Upper lobe of left lung (tissue), 6 donors: ENCODE data around the gene C9orf72. TPM values are rescaled to one million over a fixed set of nuclear protein-coding genes. Genes with fewer than 3 reads are reported as not detected.
A peak's percentile ranks its signal among the peaks of the same experiment; 100 is the strongest.

Experiments
- ATAC-seq, 2 donors: fragments of 200-7000 bp; cut with Tn5 transposase; one replicate each; pipeline ENCODE4 v1.9.1; 2022; ENCODE audit warnings: mild to moderate bottlenecking in 2 of 2, moderate library complexity in 2 of 2; ENCODE audit not compliant: low FRiP score in 2 of 2
- DNase-seq, 2 donors: peaks; one replicate each; pipeline ENCODE4 v3.0.0-alpha.2; 2019 to 2020
- H3K27ac ChIP-seq, 4 donors: fragments of 200-600 bp; sonication (generic); one replicate each; pipeline ENCODE4 v1.5.1; 2016 to 2019
- H3K27me3 ChIP-seq, 4 donors: fragments of 200-600 bp; sonication (generic); one replicate each; pipeline ENCODE4 v1.5.1; 2017 to 2019
- H3K36me3 ChIP-seq, 4 donors: fragments of 200-600 bp; sonication (generic); one replicate each; pipeline ENCODE4 v1.5.1; 2016 to 2019
- H3K4me1 ChIP-seq, 4 donors: fragments of 200-600 bp; sonication (generic); one replicate each; pipeline ENCODE4 v1.5.1; 2018 to 2019
- H3K4me3 ChIP-seq, 4 donors: fragments of 200-600 bp; sonication (generic); one replicate each; pipeline ENCODE4 v1.5.1; 2017 to 2019; ENCODE audit warnings: mild to moderate bottlenecking in 2 of 4, moderate library complexity in 1 of 4
- H3K9me3 ChIP-seq, 4 donors: fragments of 200-600 bp; sonication (generic); one replicate each; pipeline ENCODE4 v1.5.1; 2018 to 2019
- EP300 ChIP-seq, 4 donors: sonication (generic); formaldehyde crosslinking; IDR thresholded peaks; one replicate each; pipeline ENCODE4 v1.5.1; 2017; ENCODE audit warnings: antibody characterized with exemption in 4 of 4, control low read depth in 2 of 4
- POLR2A ChIP-seq, 4 donors: fragments of 450-650 bp; IDR thresholded peaks; one replicate each; pipeline ENCODE4 v1.5.1; 2016 to 2017; ENCODE audit warnings: antibody characterized with exemption in 4 of 4, mild to moderate bottlenecking in 2 of 4
- POLR2AphosphoS5 ChIP-seq, 2 donors: sonication (generic); formaldehyde crosslinking; IDR thresholded peaks; one replicate each; pipeline ENCODE4 v1.5.1; 2017; ENCODE audit warnings: antibody characterized with exemption in 2 of 2
- WGBS, 2 donors: methylation state at CpG; one replicate each; pipeline ENCODE4 v1.1.5; 2017 to 2018; 5-methylcytosine and 5-hydroxymethylcytosine counted together
- total RNA-seq, 6 donors: library from RNA; depleted of rRNA in 4 of 6; stranded (reverse); fragments of >200 nt in 4 of 6; gene quantifications; one replicate each; pipeline versions ENCODE4 v1.1.0 to v1.2.1, GENCODE V29; 2016 to 2021
- TF ChIP-seq, protein P1 (sequence below), 6 experiments: fragments of 450-650 bp in 4 of 6; fragments of 200-600 bp in 2 of 6; sonication (generic) in 2 of 6; IDR thresholded peaks; one replicate each; pipeline ENCODE4 v1.5.1; 2016 to 2019; ENCODE audit warnings: antibody characterized with exemption in 6 of 6
- donor health status: DM: no; HTN: no; CAD: no; lungs with moderate emphysema.
- donor health status: DM: no; HTN: yes; CAD: no; lungs with severe emphysema.

The C9orf72 gene
- total RNA-seq, 6 donors from 2014 or later: 16.9 to 57.8 (median 24.9) TPM

GRCh38 chr9:27601396-27601795 lies 28.1 kb upstream of the C9orf72 start:
- H3K27ac ChIP-seq: peak overlapping the region; percentile 13 to 77 (median 24)
- no peaks in the 10 kb centered on the region for H3K27me3 ChIP-seq
- H3K9me3 ChIP-seq: no peaks in the 10 kb centered on the region
- TF ChIP-seq POLR2AphosphoS5 (IDR thresholded peaks at IDR 0.05) (no peak), EP300 (IDR thresholded peaks at IDR 0.05) (no peak), POLR2A (IDR thresholded peaks at IDR 0.05) (no peak)
- TF ChIP-seq, protein P1, sequence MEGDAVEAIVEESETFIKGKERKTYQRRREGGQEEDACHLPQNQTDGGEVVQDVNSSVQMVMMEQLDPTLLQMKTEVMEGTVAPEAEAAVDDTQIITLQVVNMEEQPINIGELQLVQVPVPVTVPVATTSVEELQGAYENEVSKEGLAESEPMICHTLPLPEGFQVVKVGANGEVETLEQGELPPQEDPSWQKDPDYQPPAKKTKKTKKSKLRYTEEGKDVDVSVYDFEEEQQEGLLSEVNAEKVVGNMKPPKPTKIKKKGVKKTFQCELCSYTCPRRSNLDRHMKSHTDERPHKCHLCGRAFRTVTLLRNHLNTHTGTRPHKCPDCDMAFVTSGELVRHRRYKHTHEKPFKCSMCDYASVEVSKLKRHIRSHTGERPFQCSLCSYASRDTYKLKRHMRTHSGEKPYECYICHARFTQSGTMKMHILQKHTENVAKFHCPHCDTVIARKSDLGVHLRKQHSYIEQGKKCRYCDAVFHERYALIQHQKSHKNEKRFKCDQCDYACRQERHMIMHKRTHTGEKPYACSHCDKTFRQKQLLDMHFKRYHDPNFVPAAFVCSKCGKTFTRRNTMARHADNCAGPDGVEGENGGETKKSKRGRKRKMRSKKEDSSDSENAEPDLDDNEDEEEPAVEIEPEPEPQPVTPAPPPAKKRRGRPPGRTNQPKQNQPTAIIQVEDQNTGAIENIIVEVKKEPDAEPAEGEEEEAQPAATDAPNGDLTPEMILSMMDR (IDR thresholded peaks at IDR 0.05): no peak
- no peak for DNase-seq
- peaks cover 0 to 3% (median 0%) of the 10 kb centered on the region in 4 donors for H3K4me1 ChIP-seq
- no peak overlapping the region for H3K4me3 ChIP-seq
- H3K36me3 ChIP-seq: no peaks in the 10 kb centered on the region
- ATAC-seq: peak in 1 of 2 donors; percentile 26
- 50 to 72% methylated on average over 6 of the region's 6 CpGs for WGBS, 2 donors

DNA sequence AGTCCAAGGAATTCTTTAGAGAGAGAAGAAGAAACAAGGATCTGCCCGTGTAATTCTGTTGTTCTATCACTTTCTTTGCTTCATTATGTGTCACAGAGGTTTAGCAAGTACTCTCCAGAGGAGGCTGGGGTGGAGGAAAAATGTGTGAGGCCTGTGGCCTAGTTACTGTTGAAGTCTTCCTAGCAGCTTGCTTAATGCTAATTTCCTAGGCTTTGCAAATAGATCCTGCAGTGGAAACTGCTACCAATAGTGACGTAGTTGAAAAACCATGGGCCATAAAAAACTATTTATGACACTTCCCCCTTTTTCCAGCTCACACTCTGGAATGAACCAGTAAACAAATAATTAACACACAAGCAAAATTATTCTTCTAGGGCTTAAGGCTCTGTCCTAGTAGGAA lies 27.0 kb upstream of the C9orf72 start:
- peak in 1 of 2 donors; percentile 78 for ATAC-seq

DNA sequence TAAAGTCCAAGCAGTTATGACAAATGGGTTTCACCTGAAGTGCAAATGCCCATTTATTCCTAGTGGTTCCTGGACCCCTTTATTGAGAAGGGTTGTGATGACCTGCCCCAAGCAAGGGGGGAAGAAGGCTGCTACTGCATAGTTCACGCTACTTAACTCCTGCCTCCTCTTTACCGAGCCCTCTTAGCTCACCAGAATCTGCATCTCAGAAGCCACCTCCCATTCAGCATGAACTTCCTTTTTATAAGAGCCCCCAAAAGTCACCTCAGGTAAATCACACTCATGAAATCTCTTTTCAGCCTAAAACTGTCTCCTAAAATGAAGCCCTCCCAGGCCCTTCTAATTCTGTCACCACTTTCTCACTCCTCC lies 26.6 kb upstream of the C9orf72 start:
- DNase-seq (no peak), ATAC-seq (peak in 1 of 2 donors; percentile 25)
- no peaks in the 10 kb centered on the region for H3K27me3 ChIP-seq
- no peak overlapping the region for H3K4me3 ChIP-seq
- TF ChIP-seq, protein P1 (IDR thresholded peaks at IDR 0.05): no peak
- TF ChIP-seq POLR2A (IDR thresholded peaks at IDR 0.05) (no peak), EP300 (IDR thresholded peaks at IDR 0.05) (no peak), POLR2AphosphoS5 (IDR thresholded peaks at IDR 0.05) (no peak)
- no peaks in the 10 kb centered on the region for H3K9me3 ChIP-seq
- no peaks in the 10 kb centered on the region for H3K36me3 ChIP-seq
- peaks cover 0 to 3% (median 0%) of the 10 kb centered on the region in 4 donors for H3K4me1 ChIP-seq
- H3K27ac ChIP-seq: peak overlapping the region; percentile 67 to 77 (median 72)
- WGBS, 2 donors: 50 to 56% methylated on average over 2 of the region's 2 CpGs

More for the DNA sequence above, 27.0 kb upstream of the C9orf72 start:
- 37 to 40% methylated on average over 2 of the region's 2 CpGs for WGBS, 2 donors
- no peaks in the 10 kb centered on the region for H3K27me3 ChIP-seq
- H3K27ac ChIP-seq: peak overlapping the region; percentile 67 to 77 (median 72)
- H3K4me3 ChIP-seq: no peak overlapping the region
- DNase-seq: peak in 1 of 2 donors; percentile 36
- peaks cover 0 to 3% (median 0%) of the 10 kb centered on the region in 4 donors for H3K4me1 ChIP-seq
- H3K9me3 ChIP-seq: no peaks in the 10 kb centered on the region
- TF ChIP-seq, protein P1 (IDR thresholded peaks at IDR 0.05): no peak
- TF ChIP-seq POLR2A (IDR thresholded peaks at IDR 0.05) (peak in 1 of 4 donors; percentile 40), POLR2AphosphoS5 (IDR thresholded peaks at IDR 0.05) (peak in 1 of 2 donors; percentile 40), EP300 (IDR thresholded peaks at IDR 0.05) (peak in 1 of 4 donors; percentile 26)
- H3K36me3 ChIP-seq: no peaks in the 10 kb centered on the region

DNA sequence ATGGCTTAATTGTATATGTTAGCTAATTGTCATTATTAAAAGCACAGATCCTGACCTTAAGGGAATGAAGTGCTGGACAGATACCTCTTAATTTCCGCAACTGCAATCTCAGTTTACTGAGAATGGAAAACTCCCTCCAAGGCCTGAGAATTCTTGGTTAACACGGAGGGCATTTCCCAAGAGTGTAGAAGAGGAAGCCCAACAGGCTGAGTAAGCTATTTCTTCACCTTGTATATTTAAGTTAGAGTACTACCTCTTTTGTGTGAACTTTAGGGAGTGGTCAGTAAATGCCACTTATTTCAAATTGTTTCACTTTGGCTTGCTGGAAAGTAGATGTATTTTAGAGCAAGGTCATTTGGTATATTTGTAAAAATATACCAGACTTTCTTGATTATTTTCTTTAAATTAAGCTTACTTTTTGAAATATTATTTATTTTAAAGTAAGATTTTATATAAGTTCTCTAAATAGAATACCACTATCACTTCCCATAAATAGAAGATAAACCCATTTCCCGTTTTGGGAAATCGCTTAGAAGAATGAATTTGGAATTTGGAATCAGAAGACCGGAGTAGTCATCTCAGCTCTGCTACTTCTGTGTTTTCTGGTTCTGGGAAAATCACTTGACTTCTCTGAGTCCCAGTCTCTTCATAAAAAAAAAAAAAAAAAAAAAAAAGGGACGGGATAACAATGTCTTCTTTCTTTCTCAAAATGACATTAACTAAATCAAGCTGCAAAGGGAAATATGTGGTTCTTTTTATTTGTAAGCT lies 26.0 kb upstream of the C9orf72 start:
- H3K4me3 ChIP-seq: no peak overlapping the region
- DNase-seq (peak in 1 of 2 donors; percentile 40), ATAC-seq (peak; percentile 77 to 86)
- WGBS, 2 donors: 57 to 61% methylated on average over 6 of the region's 6 CpGs
- H3K36me3 ChIP-seq: no peaks in the 10 kb centered on the region
- H3K27ac ChIP-seq: peak overlapping the region; percentile 67 to 77 (median 72)
- TF ChIP-seq, protein P1 (IDR thresholded peaks at IDR 0.05): no peak
- TF ChIP-seq EP300 (IDR thresholded peaks at IDR 0.05) (peak in 1 of 4 donors; percentile 72), POLR2AphosphoS5 (IDR thresholded peaks at IDR 0.05) (peak in 1 of 2 donors; percentile 69), POLR2A (IDR thresholded peaks at IDR 0.05) (no peak)
- no peaks in the 10 kb centered on the region for H3K27me3 ChIP-seq
- H3K9me3 ChIP-seq: no peaks in the 10 kb centered on the region
- peaks cover 0 to 3% (median 0%) of the 10 kb centered on the region in 4 donors for H3K4me1 ChIP-seq
